BLaER1 treated with 17β-estradiol and CSF1 and Interleukin-3, amounts not matched to agents 10 nM and 100 nM (cell line): ENCODE data around the gene PLCXD3.

Source experiments
- H3K27ac ChIP-seq, 11 experiments: shearing (Covaris generic); formaldehyde crosslinking; 2 replicates each; pipeline ENCODE4 v1.8.1; 2022
- H3K27me3 ChIP-seq, 11 experiments: shearing (Covaris generic); formaldehyde crosslinking; 2 replicates each; pipeline ENCODE4 v1.8.1; 2022
- H3K36me3 ChIP-seq, 11 experiments: shearing (Covaris generic); formaldehyde crosslinking; 2 replicates each; pipeline ENCODE4 v1.8.1; 2022
- H3K4me1 ChIP-seq, 10 experiments: shearing (Covaris generic); formaldehyde crosslinking; 2 replicates each; pipeline ENCODE4 v1.8.1; 2022
- H3K4me2 ChIP-seq, 11 experiments: shearing (Covaris generic); formaldehyde crosslinking; 2 replicates each; pipeline ENCODE4 v1.8.1; 2022
- H3K4me3 ChIP-seq, 10 experiments: shearing (Covaris generic); formaldehyde crosslinking; 2 replicates each; pipeline ENCODE4 v1.8.1; 2022
- H3K9ac ChIP-seq, 11 experiments: shearing (Covaris generic); formaldehyde crosslinking; 2 replicates each; pipeline ENCODE4 v1.8.1; 2022
- H3K9me3 ChIP-seq, 11 experiments: shearing (Covaris generic); formaldehyde crosslinking; replicated peaks in 1 of 11; 2 replicates each; pipeline ENCODE4 v1.8.1; 2022
- H4K20me1 ChIP-seq, 11 experiments: shearing (Covaris generic); formaldehyde crosslinking; 2 replicates each; pipeline ENCODE4 v1.8.1; 2022
- Cebpa-rat ChIP-seq, 11 experiments: shearing (Covaris generic); IDR thresholded peaks; 2 replicates each; pipeline ENCODE4 v1.8.1; 2022

The PLCXD3 gene, protein sequence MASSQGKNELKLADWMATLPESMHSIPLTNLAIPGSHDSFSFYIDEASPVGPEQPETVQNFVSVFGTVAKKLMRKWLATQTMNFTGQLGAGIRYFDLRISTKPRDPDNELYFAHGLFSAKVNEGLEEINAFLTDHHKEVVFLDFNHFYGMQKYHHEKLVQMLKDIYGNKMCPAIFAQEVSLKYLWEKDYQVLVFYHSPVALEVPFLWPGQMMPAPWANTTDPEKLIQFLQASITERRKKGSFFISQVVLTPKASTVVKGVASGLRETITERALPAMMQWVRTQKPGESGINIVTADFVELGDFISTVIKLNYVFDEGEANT

DNA sequence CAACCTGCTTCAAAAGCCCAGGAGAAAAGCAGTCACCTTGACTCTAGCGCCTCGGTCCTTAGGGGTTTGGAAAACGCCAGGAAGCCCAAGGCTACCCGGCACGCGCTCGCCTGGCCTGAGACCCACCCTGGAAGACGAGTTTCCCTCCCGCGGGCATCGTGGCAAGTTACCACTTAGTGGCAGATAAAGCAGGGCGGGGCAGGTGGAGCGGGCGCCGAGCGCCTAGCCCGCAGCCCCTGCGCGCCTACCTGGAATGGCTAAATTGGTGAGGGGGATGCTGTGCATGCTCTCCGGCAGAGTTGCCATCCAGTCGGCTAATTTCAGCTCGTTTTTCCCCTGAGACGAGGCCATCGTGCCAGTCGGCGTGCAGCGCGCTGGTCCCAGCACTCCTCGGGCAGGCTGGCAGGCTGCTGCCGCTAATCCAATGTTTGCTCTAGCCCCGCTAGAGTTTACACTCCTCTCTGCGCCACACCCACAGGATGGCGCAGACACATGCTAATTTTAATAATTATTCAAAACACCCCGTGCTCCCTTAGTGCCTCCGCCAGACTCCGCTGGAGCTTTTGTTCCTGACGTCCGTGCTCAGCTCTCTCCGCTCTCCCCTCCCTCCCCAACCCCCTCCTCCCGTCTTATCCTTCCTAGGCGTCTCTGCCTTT is at the start of gene PLCXD3:
Gene PLCXD3 (minus strand): TSS at position 426 of the 656 bp plus-strand sequence. CDS start 75 bp downstream, at position 351.
- Histone ChIP-seq H3K9ac (no peak within 1 kb of the TSS), H3K4me1 (no peaks in the 10 kb centered on the region), H3K9me3 (peaks cover 0 to 14% (median 10%) of the 10 kb centered on the region in 11 experiments; a peak in 11 of 22 replicates)

DNA sequence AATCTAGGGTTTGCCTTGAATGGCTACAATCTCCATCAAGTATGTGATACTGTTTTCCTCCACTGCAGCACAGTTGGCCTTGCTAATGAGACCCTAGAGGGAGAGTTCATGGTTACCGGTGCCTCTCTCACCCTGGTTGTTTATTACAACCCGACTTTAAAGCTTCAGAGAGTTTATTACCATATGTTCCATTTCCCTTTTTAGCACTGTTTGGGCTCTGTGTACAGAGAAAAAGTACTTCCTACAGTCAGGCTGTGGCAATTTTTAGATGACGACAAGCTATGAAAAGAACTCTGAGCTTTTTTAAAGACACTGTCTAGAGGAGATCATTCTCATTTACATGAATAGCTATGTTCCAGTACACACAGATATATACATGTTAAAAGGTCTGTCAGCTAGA is 48.8 kb upstream of the PLCXD3 start:
- Histone ChIP-seq H3K9ac (no peak overlapping the region), H3K27ac (no peak overlapping the region), H3K36me3 (no peaks in the 10 kb centered on the region), H4K20me1 (no peaks in the 10 kb centered on the region), H3K27me3 (no peaks in the 10 kb centered on the region), H3K4me1 (peaks cover 0 to 12% (median 6%) of the 10 kb centered on the region in 10 experiments; a peak in 4 of 20 replicates), H3K9me3 (no peaks in the 10 kb centered on the region), H3K4me2 (peak overlapping the region in 7 of 11 experiments; percentile 1 to 40 (median 20); a peak in 7 of 22 replicates), H3K4me3 (no peak overlapping the region)
- TF ChIP-seq Cebpa-rat (IDR thresholded peaks at IDR 0.05): no peak

More for the DNA sequence above, at the start of gene PLCXD3:
- no peak within 1 kb of the TSS for H3K27ac ChIP-seq
- TF ChIP-seq Cebpa-rat (IDR thresholded peaks at IDR 0.05): no peak
- no peaks in the 10 kb centered on the region for H3K27me3 ChIP-seq
- H3K36me3 ChIP-seq: no peaks in the 10 kb centered on the region
- no peaks in the 10 kb centered on the region for H4K20me1 ChIP-seq
- H3K4me3 ChIP-seq: no peak within 1 kb of the TSS
- no peak within 1 kb of the TSS for H3K4me2 ChIP-seq

DNA sequence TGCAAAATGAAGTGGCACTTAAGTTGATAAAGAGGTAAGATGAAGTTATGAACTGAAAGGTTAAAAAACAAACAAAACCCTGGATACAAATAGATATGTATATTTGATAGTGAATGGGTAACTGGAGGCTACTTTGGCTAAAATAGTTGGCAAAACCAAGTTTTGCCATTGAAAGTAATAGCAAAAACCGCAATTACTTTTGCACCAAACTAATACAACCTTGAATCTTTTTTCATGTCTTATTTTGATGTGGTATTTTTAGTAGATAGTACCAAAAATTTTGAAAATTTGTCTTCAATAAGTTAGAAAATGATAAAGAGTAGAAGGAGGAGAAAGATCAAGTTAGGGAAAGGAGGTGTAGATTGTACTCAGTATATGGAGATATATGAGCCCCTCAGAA is 47.9 kb upstream of the PLCXD3 start:
- TF ChIP-seq Cebpa-rat (IDR thresholded peaks at IDR 0.05): no peak
- H3K4me1 ChIP-seq: peaks cover 0 to 12% (median 6%) of the 10 kb centered on the region in 10 experiments; a peak in 4 of 20 replicates
- no peaks in the 10 kb centered on the region for H3K36me3 ChIP-seq
- no peak overlapping the region for H3K4me2 ChIP-seq
- H3K4me3 ChIP-seq: no peak overlapping the region
- no peaks in the 10 kb centered on the region for H4K20me1 ChIP-seq
- H3K27ac ChIP-seq: no peak overlapping the region
- H3K9ac ChIP-seq: no peak overlapping the region
- H3K9me3 ChIP-seq: no peaks in the 10 kb centered on the region
- H3K27me3 ChIP-seq: no peaks in the 10 kb centered on the region

DNA sequence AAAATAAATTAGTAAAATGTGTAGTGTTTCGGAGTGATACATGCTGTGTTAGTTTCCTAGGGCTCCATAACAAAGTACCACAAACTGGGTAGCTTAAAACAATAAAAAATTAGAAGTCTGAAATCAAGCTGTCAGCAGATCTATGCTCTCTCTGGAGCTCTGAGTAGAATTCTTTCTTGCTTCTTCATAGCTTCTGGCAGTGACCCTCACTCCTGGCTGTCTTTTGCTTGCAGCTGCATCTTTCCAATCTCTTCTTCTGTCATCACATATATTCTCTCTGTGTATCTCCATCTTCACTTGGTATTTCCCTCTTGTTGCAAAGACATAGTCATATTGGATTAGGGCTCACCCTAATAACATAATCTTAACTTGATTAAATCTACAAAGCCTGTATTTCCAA is 37.6 kb upstream of the PLCXD3 start:
- Histone ChIP-seq H3K9me3 (peaks cover 0 to 12% (median 7%) of the 10 kb centered on the region in 11 experiments; a peak in 12 of 22 replicates), H4K20me1 (no peaks in the 10 kb centered on the region), H3K4me1 (peaks cover 0 to 10% (median 3%) of the 10 kb centered on the region in 10 experiments; a peak in 10 of 20 replicates), H3K27ac (no peak overlapping the region), H3K9ac (no peak overlapping the region), H3K36me3 (no peaks in the 10 kb centered on the region), H3K4me2 (no peak overlapping the region), H3K4me3 (no peak overlapping the region), H3K27me3 (no peaks in the 10 kb centered on the region)
- TF ChIP-seq Cebpa-rat (IDR thresholded peaks at IDR 0.05): no peak

DNA sequence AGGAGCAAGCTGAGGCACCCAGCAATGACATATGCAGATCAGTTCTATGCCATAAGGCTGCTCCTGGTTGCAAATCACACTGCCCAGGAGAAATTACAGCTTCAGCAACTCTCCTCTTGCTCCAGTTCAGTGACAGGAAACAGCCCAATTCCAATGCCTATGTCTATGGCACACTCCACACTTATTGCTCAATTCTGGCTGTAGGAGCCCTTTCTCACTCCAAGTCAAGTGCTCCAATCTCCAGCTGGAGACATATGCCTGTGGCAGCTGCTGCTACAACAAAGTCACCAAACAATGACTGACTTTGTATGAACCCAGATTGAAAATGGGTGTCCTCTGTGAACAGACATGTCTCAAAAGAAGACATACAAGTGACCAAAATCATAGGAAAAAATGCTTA is 31.8 kb upstream of the PLCXD3 start:
- H4K20me1 ChIP-seq: no peaks in the 10 kb centered on the region
- no peaks in the 10 kb centered on the region for H3K27me3 ChIP-seq
- H3K36me3 ChIP-seq: no peaks in the 10 kb centered on the region
- no peak overlapping the region for H3K9ac ChIP-seq
- H3K27ac ChIP-seq: no peak overlapping the region
- TF ChIP-seq Cebpa-rat (IDR thresholded peaks at IDR 0.05): no peak
- H3K4me1 ChIP-seq: no peaks in the 10 kb centered on the region; a peak in 1 of 20 replicates
- peaks cover 0 to 8% (median 0%) of the 10 kb centered on the region in 11 experiments; a peak in 5 of 22 replicates for H3K9me3 ChIP-seq
- no peak overlapping the region for H3K4me2 ChIP-seq
- H3K4me3 ChIP-seq: no peak overlapping the region

DNA sequence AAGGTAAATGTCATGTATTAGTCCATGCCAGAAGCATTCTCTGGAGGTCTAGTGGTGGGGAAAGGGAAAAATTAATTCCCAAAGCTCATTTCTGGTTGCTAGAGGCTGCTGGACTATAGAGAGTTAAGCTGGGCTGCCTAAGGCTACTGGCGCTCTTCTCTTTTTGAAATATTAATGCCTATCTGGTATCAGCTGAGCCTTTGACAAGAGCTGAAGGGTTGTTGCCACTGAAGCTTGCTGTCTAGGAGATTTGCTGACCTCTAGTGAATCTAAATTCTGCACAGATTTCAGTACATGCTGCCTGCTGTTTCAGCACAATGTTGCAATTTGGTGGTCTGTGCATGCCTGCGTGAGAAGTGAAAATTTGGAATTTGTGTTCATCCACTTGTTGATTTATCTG is 29.1 kb upstream of the PLCXD3 start:
- no peak for TF ChIP-seq Cebpa-rat (IDR thresholded peaks at IDR 0.05)

DNA sequence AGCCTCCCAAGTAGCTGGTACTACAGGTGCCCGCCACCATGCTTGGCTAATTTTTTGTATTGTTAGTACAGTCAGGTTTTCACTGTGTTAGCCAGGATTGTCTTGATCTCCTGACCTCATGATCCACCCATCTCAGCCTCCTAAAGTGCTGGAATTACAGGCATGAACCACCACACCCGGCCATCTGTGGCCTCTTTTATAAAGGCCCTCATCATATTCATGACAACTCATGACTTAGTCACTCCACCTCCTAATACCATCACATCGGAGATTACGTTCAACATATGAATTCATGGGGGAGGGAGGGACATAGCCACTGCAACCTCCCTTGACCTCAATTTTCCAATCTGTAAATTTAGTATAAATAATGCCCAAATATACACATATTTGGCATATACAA is 27.2 kb upstream of the PLCXD3 start:
- no peak for TF ChIP-seq Cebpa-rat (IDR thresholded peaks at IDR 0.05)
- Histone ChIP-seq H3K4me2 (no peak overlapping the region), H3K9me3 (peaks cover 0 to 9% (median 0%) of the 10 kb centered on the region in 11 experiments; a peak in 5 of 22 replicates), H3K9ac (no peak overlapping the region), H3K4me1 (no peaks in the 10 kb centered on the region; a peak in 1 of 20 replicates), H4K20me1 (no peaks in the 10 kb centered on the region), H3K27ac (no peak overlapping the region), H3K4me3 (no peak overlapping the region), H3K27me3 (no peaks in the 10 kb centered on the region), H3K36me3 (no peaks in the 10 kb centered on the region)

More for the DNA sequence above, 29.1 kb upstream of the PLCXD3 start:
- no peak overlapping the region for H3K4me2 ChIP-seq
- no peak overlapping the region for H3K4me3 ChIP-seq
- H3K9me3 ChIP-seq: peaks cover 0 to 9% (median 0%) of the 10 kb centered on the region in 11 experiments; a peak in 5 of 22 replicates
- no peaks in the 10 kb centered on the region for H3K36me3 ChIP-seq
- H3K9ac ChIP-seq: no peak overlapping the region
- no peaks in the 10 kb centered on the region for H4K20me1 ChIP-seq
- no peaks in the 10 kb centered on the region for H3K27me3 ChIP-seq
- H3K4me1 ChIP-seq: no peaks in the 10 kb centered on the region; a peak in 1 of 20 replicates
- no peak overlapping the region for H3K27ac ChIP-seq

DNA sequence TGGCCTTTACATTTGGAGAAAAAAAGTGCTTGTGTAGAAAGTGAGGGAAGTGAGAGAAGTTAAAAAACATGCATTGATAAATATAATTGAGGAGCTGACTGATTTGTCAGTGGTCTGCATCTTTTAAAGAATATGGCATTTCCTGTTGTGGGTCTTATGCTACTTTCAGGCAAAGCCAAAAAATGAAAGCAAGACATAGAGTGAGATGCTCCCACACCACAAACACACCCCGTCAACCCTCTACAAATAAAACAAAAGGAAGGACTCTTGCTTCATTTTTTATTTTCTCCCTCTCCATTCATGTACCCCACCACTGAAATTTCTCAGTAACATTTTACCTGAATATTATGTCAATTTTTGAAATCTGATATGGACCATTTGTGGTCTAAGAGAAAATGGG is 22.1 kb upstream of the PLCXD3 start:
- Histone ChIP-seq H3K9ac (no peak overlapping the region), H3K4me2 (no peak overlapping the region), H4K20me1 (no peaks in the 10 kb centered on the region), H3K27ac (no peak overlapping the region), H3K9me3 (peaks cover 0 to 23% (median 0%) of the 10 kb centered on the region in 11 experiments; a peak in 4 of 22 replicates), H3K27me3 (no peaks in the 10 kb centered on the region), H3K4me1 (no peaks in the 10 kb centered on the region), H3K4me3 (no peak overlapping the region), H3K36me3 (no peaks in the 10 kb centered on the region)
- TF ChIP-seq Cebpa-rat (IDR thresholded peaks at IDR 0.05): no peak

DNA sequence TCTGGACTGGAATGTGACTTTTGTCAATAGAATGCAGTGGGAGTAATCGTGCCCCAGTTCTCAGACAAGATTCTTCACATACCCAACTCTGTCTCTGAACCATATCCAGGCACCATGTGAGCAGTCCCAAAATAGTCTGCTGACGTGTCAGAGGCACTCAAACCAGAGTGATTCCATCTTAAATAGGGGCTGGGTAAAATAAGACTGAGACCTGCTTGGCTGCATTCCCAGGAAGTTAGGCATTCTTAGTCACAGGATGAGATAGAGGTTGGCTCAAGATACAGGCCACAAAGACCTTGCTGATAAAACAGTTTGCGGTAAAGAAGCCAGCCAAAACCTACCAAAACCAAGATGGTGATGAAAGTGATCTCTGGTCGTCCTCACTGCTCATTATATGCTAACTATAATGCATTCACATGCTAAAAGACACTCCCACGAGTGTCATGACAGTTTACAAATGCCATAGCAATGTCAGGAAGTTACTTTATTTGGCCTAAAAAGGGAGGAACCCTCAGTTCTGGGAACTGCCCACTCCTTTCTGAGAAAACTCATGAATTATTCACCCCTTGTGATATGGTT is 16.9 kb upstream of the PLCXD3 start:
- Histone ChIP-seq H3K27me3 (no peaks in the 10 kb centered on the region), H3K9ac (no peak overlapping the region), H3K27ac (no peak overlapping the region)

More for the DNA sequence above, 16.9 kb upstream of the PLCXD3 start:
- Histone ChIP-seq H3K4me1 (no peaks in the 10 kb centered on the region), H3K9me3 (peaks cover 0 to 16% (median 0%) of the 10 kb centered on the region in 11 experiments; a peak in 4 of 22 replicates), H4K20me1 (no peaks in the 10 kb centered on the region), H3K4me3 (no peak overlapping the region), H3K36me3 (no peaks in the 10 kb centered on the region), H3K4me2 (no peak overlapping the region)
- no peak for TF ChIP-seq Cebpa-rat (IDR thresholded peaks at IDR 0.05)
